ENCODE data around the gene ZNF740. TPM values are rescaled to one million over a fixed set of nuclear protein-coding genes. Genes with fewer than 3 reads are reported as not detected.
"Not testable (repeated sequence)": the region's sequence is repeated elsewhere in the genome, so short reads cannot be mapped to it uniquely, and the experiment has no call there.

Gene ZNF740
- total RNA-seq, 4 donors from 2014 or later: 11.2 to 21.8 (median 16.5) TPM

GRCh38 chr12:53161119-53161911 is 19.2 kb upstream of the ZNF740 start:
- TF ChIP-seq CTCF (IDR thresholded peaks at IDR 0.05): no peak
- no peak for ATAC-seq (ENCODE audit: low FRiP score)

GRCh38 chr12:53163008-53163407 is 17.5 kb upstream of the ZNF740 start:
- not testable (repeated sequence) for ATAC-seq (ENCODE audit: low FRiP score); DNase-seq (ENCODE audit: low spot score)

More at GRCh38 chr12:53161119-53161911, 19.2 kb upstream of the ZNF740 start:
- no peak for DNase-seq (ENCODE audit: low spot score)

- ATAC-seq (ENCODE audit: low FRiP score) (no peak), DNase-seq (ENCODE audit: low spot score) (no peak)
- no peak for TF ChIP-seq CTCF (IDR thresholded peaks at IDR 0.05)
Observed at GRCh38 chr12:53166837-53167236, 13.7 kb upstream of the ZNF740 start.

- ATAC-seq (ENCODE audit: low FRiP score): no peak
- no peak for DNase-seq (ENCODE audit: low spot score)
- TF ChIP-seq CTCF (IDR thresholded peaks at IDR 0.05): no peak
Observed at GRCh38 chr12:53169644-53170043, 10.9 kb upstream of the ZNF740 start.

- ATAC-seq (ENCODE audit: low FRiP score) (no peak), DNase-seq (ENCODE audit: low spot score) (no peak)
- TF ChIP-seq CTCF (IDR thresholded peaks at IDR 0.05): no peak
Observed at GRCh38 chr12:53170215-53170614, 10.3 kb upstream of the ZNF740 start.

GRCh38 chr12:53170876-53171724 is 9.4 kb upstream of the ZNF740 start:
- DNase-seq (ENCODE audit: low spot score) (no peak), ATAC-seq (ENCODE audit: low FRiP score) (no peak)
- no peak for TF ChIP-seq CTCF (IDR thresholded peaks at IDR 0.05)

GRCh38 chr12:53171725-53172329 is 8.7 kb upstream of the ZNF740 start:
- TF ChIP-seq CTCF (IDR thresholded peaks at IDR 0.05): no peak
- ATAC-seq (ENCODE audit: low FRiP score) (no peak), DNase-seq (ENCODE audit: low spot score) (no peak)
